Measurements from ENCODE around the gene DAB1. TPM values are rescaled to one million over a fixed set of nuclear protein-coding genes. Genes with fewer than 3 reads are reported as not detected.

DAB1 gene
- total RNA-seq, 1 donor from 2014 or later: 14.6 TPM

GRCh38 chr1:57272150-57272549 lies 151.7 kb downstream of the DAB1 start:
- H3K4me3 ChIP-seq: no peak overlapping the region
- TF ChIP-seq EZH2 (IDR thresholded peaks at IDR 0.05): no peak
- TF ChIP-seq EZH2phosphoT487 (IDR thresholded peaks at IDR 0.05): no peak
- TF ChIP-seq CTCF (IDR thresholded peaks at IDR 0.05): no peak
- Mint-ChIP-seq H3K4me1 (peaks cover 32% of the 10 kb centered on the region), H3K4me3 (no peak overlapping the region), H3K36me3 (no peaks in the 10 kb centered on the region), H3K9me3 (no peaks in the 10 kb centered on the region), H3K27me3 (ENCODE audit: insufficient read depth, low read depth) (no peaks in the 10 kb centered on the region), H3K27ac (no peak overlapping the region)
- no peak overlapping the region for H3K27ac ChIP-seq
- H3K9ac ChIP-seq: no peak overlapping the region
- peaks cover 12% of the 10 kb centered on the region for H4K20me1 ChIP-seq (ENCODE audit: low read depth)
- no peak overlapping the region for H3K4me2 ChIP-seq
- H3K4me1 ChIP-seq: peaks cover 33% of the 10 kb centered on the region
- H3K27me3 ChIP-seq: no peaks in the 10 kb centered on the region
- no peaks in the 10 kb centered on the region for H3K79me2 ChIP-seq (ENCODE audit: low read depth)
- no peak overlapping the region for H2AFZ ChIP-seq (replicated peaks)
- no peaks in the 10 kb centered on the region for H3K9me3 ChIP-seq (ENCODE audit: low read depth)
- H3F3A ChIP-seq (ENCODE audit: low read depth): no peaks in the 10 kb centered on the region
- H3K36me3 ChIP-seq: no peaks in the 10 kb centered on the region
- no peak for DNase-seq (ENCODE audit: low spot score)

DNA sequence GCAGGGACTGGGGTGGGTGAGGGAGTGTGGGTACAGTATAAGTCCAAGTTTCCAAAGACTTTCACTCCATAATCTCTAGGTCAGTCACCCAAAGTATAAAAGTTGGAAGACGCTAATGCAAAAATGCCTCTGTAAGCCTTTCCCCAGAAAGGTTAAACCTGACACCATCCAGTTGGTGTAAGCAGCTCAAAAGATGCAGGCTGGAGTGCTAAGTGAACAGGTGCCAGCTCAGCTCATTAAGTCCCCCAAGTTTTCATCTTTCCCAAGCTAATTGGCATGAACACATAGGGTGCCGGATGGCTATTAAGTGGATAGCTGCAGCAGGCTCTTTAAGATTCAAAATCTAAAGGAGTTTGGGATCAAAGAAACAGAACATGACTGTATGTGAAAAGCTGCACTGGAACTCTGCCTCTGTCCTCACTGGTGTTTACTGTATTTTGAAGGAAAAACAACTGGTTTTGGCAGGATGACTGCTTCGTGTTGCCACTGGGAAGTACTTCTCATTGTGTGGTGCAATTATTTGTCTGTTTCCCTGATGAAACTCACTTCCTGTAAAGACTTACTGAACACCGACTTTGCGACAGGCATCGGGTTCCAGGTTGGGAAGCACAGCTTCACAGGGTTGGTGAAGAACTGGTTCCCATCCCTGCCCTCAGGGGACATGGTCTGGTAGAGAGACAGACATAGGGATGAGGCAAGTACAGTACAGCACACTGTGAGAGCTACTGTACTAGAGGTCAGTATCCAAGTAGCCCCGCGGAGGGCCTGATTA lies 152.7 kb downstream of the DAB1 start:
- TF ChIP-seq EZH2 (IDR thresholded peaks at IDR 0.05) (no peak), EZH2phosphoT487 (IDR thresholded peaks at IDR 0.05) (no peak), CTCF (IDR thresholded peaks at IDR 0.05) (no peak)
- peaks cover 12% of the 10 kb centered on the region for H4K20me1 ChIP-seq (ENCODE audit: low read depth)
- Mint-ChIP-seq H3K4me1 (peaks cover 32% of the 10 kb centered on the region), H3K4me3 (no peak overlapping the region), H3K9me3 (no peaks in the 10 kb centered on the region), H3K27ac (no peak overlapping the region), H3K36me3 (no peaks in the 10 kb centered on the region), H3K27me3 (ENCODE audit: insufficient read depth, low read depth) (no peaks in the 10 kb centered on the region)
- no peak overlapping the region for H3K27ac ChIP-seq
- H3K9ac ChIP-seq: no peak overlapping the region
- no peak overlapping the region for H2AFZ ChIP-seq (replicated peaks)
- H3K4me2 ChIP-seq: no peak overlapping the region
- DNase-seq (ENCODE audit: low spot score): peak; percentile 12
- H3K36me3 ChIP-seq: no peaks in the 10 kb centered on the region
- no peaks in the 10 kb centered on the region for H3K27me3 ChIP-seq
- H3K4me3 ChIP-seq: no peak overlapping the region
- peaks cover 33% of the 10 kb centered on the region for H3K4me1 ChIP-seq
- no peaks in the 10 kb centered on the region for H3F3A ChIP-seq (ENCODE audit: low read depth)
- H3K79me2 ChIP-seq (ENCODE audit: low read depth): no peaks in the 10 kb centered on the region
- H3K9me3 ChIP-seq (ENCODE audit: low read depth): no peaks in the 10 kb centered on the region

DNA sequence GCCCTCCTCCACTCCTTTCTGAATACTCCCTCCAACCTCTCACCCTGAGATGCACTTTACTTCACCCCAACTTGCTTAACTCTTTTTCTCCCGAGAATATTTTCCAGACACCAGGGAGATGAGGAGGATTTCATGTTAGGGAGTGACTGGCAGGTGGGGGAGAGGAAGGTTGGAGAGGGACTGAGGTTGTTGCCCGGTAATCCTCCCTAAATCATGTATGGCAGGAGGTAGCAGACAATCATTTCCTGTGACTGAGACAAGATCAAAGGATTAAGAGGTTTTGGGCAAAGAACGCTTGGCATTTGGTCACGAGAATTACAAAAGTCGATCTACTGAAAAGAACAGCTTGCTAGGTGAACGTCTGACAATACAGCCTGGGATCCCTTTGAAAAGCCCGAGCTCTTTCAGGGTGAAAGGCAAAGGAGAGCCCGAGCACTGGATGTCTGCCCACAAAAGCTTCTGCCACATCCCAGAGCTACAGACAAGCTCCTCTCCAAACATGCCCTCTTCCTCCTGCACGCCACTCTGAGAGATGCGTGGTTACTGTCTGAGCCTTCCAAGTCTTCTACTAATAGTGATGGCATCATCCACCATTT lies 154.1 kb downstream of the DAB1 start:
- Mint-ChIP-seq H3K4me3 (no peak overlapping the region), H3K36me3 (no peaks in the 10 kb centered on the region), H3K27me3 (ENCODE audit: insufficient read depth, low read depth) (no peaks in the 10 kb centered on the region), H3K9me3 (no peaks in the 10 kb centered on the region), H3K4me1 (peaks cover 25% of the 10 kb centered on the region), H3K27ac (no peak overlapping the region)
- Histone ChIP-seq H3K4me3 (no peak overlapping the region), H3K9ac (no peak overlapping the region), H3F3A (ENCODE audit: low read depth) (no peaks in the 10 kb centered on the region), H3K4me1 (peaks cover 29% of the 10 kb centered on the region), H3K4me2 (peak overlapping the region; percentile 40), H3K79me2 (ENCODE audit: low read depth) (no peaks in the 10 kb centered on the region), H3K27me3 (no peaks in the 10 kb centered on the region), H3K27ac (no peak overlapping the region), H3K36me3 (no peaks in the 10 kb centered on the region), H4K20me1 (ENCODE audit: low read depth) (peaks cover 12% of the 10 kb centered on the region), H3K9me3 (ENCODE audit: low read depth) (no peaks in the 10 kb centered on the region), H2AFZ (replicated peaks) (no peak overlapping the region)
- TF ChIP-seq EZH2phosphoT487 (IDR thresholded peaks at IDR 0.05) (no peak), CTCF (IDR thresholded peaks at IDR 0.05) (no peak), EZH2 (IDR thresholded peaks at IDR 0.05) (no peak)
- DNase-seq (ENCODE audit: low spot score): peak; percentile 68

Data from neural progenitor cell (in vitro differentiated cells).